Esophagus (tissue), 2 donors: ENCODE measurements around the gene SRPK3. TPM values are rescaled to one million over a fixed set of nuclear protein-coding genes. Genes with fewer than 3 reads are reported as not detected.
"Not testable (repeated sequence)": the region's sequence is repeated elsewhere in the genome, so short reads cannot be mapped to it uniquely, and the experiment has no call there.

Experiments
- H3K27ac ChIP-seq, 2 donors: one replicate each; pipeline ENCODE4 v1.5.1; 2013; ENCODE audit warnings: low read depth in 2 of 2, mild to moderate bottlenecking in 2 of 2, inconsistent platforms in 1 of 2, low read length in 1 of 2, moderate library complexity in 1 of 2
- H3K27me3 ChIP-seq, 2 donors: one replicate each; pipeline ENCODE4 v1.6.1; 2013; ENCODE audit warnings: low read length in 2 of 2, control low read depth in 1 of 2, mild to moderate bottlenecking in 1 of 2; ENCODE audit not compliant: insufficient read depth in 2 of 2, control insufficient read depth in 1 of 2
- H3K36me3 ChIP-seq, 2 donors: one replicate each; pipeline ENCODE4 v1.6.1; 2013; ENCODE audit warnings: low read length in 1 of 2; ENCODE audit not compliant: control insufficient read depth in 2 of 2, insufficient read depth in 2 of 2
- H3K4me1 ChIP-seq, 2 donors: one replicate each; pipeline ENCODE4 v1.6.1; 2013; ENCODE audit warnings: low read length in 1 of 2; ENCODE audit not compliant: control insufficient read depth in 2 of 2, insufficient read depth in 2 of 2
- H3K4me3 ChIP-seq, 2 donors: one replicate each; pipeline ENCODE4 v1.5.1; 2013; ENCODE audit warnings: low read length in 2 of 2, mild to moderate bottlenecking in 2 of 2, low read depth in 1 of 2, moderate library complexity in 1 of 2
- H3K9me3 ChIP-seq, 2 donors: one replicate each; pipeline ENCODE4 v1.6.1; 2013; ENCODE audit warnings: mild to moderate bottlenecking in 2 of 2, low read depth in 1 of 2, low read length in 1 of 2, moderate library complexity in 1 of 2; ENCODE audit not compliant: control insufficient read depth in 2 of 2, insufficient read depth in 1 of 2
- WGBS, 2 donors: extraction: QIAGEN DNeasy Blood & Tissue Kit; methylation state at CpG; one replicate each; pipeline ENCODE4 v1.1.7; 2013; 5-methylcytosine and 5-hydroxymethylcytosine counted together
- polyA plus RNA-seq, 2 donors: library from polyadenylated mRNA; stranded (reverse); fragments of 200-250 nt; gene quantifications; one replicate each; pipeline ENCODE4 v1.2.3, GENCODE V29; 2013
- donor health status: healthy with polysubstance abuse.
- donor health status: Bipolar disorder and iron deficiency.

The SRPK3 gene
- polyA plus RNA-seq, 2 donors, result 0.15 to 0.35 TPM

GRCh38 chrX:153814591-153815315 is 33.9 kb downstream of the SRPK3 start:
- WGBS, 2 donors, result 75 to 76% methylated on average over 19 of the region's 19 CpGs
- Histone ChIP-seq H3K4me3 (no peak overlapping the region), H3K27me3 (peaks cover 0 to 5% of the 10 kb centered on the region in 2 donors), H3K4me1 (peaks cover 2 to 3% of the 10 kb centered on the region in 2 donors), H3K36me3 (no peaks in the 10 kb centered on the region), H3K27ac (no peak overlapping the region), H3K9me3 (peaks cover 0 to 5% of the 10 kb centered on the region in 2 donors)

- no peak overlapping the region for H3K4me3 ChIP-seq
- WGBS, 2 donors, result 76 to 81% methylated on average over 25 of the region's 25 CpGs
- peaks cover 0 to 4% of the 10 kb centered on the region in 2 donors for H3K27me3 ChIP-seq
- no peaks in the 10 kb centered on the region for H3K36me3 ChIP-seq
- peaks cover 2 to 3% of the 10 kb centered on the region in 2 donors for H3K4me1 ChIP-seq
- H3K9me3 ChIP-seq, result peaks cover 0 to 5% of the 10 kb centered on the region in 2 donors
- H3K27ac ChIP-seq, result no peak overlapping the region
Observed at GRCh38 chrX:153816831-153817690, 36.2 kb downstream of the SRPK3 start.

GRCh38 chrX:153818064-153818463 is 37.2 kb downstream of the SRPK3 start:
- not testable (repeated sequence) for H3K27ac ChIP-seq, H3K9me3 ChIP-seq, H3K27me3 ChIP-seq, H3K4me3 ChIP-seq, H3K36me3 ChIP-seq, H3K4me1 ChIP-seq
- WGBS, 2 donors, result 93% methylated on average over 9 of the region's 9 CpGs

- Histone ChIP-seq H3K4me1 (peaks cover 2 to 3% of the 10 kb centered on the region in 2 donors), H3K4me3 (peak overlapping the region; percentile 28 to 29), H3K27me3 (peaks cover 0 to 3% of the 10 kb centered on the region in 2 donors), H3K27ac (no peak overlapping the region), H3K9me3 (peaks cover 0 to 3% of the 10 kb centered on the region in 2 donors), H3K36me3 (no peaks in the 10 kb centered on the region)
- WGBS, 2 donors, result 6 to 22% methylated on average over 56 to 67 of the region's 67 CpGs
Observed at GRCh38 chrX:153818571-153819383, 37.9 kb downstream of the SRPK3 start.

- WGBS, 2 donors, result 27 to 40% methylated on average over 23 of the region's 23 CpGs
- H3K27me3 ChIP-seq, result peaks cover 0 to 3% of the 10 kb centered on the region in 2 donors
- H3K9me3 ChIP-seq, result peaks cover 0 to 3% of the 10 kb centered on the region in 2 donors
- peaks cover 2 to 3% of the 10 kb centered on the region in 2 donors for H3K4me1 ChIP-seq
- no peak overlapping the region for H3K27ac ChIP-seq
- H3K36me3 ChIP-seq, result no peaks in the 10 kb centered on the region
- peak overlapping the region in 1 of 2 donors; percentile 28 for H3K4me3 ChIP-seq
Observed at GRCh38 chrX:153819384-153820040, 38.7 kb downstream of the SRPK3 start.

GRCh38 chrX:153820601-153821000 is 39.8 kb downstream of the SRPK3 start:
- peaks cover 0 to 3% of the 10 kb centered on the region in 2 donors for H3K27me3 ChIP-seq
- 78 to 89% methylated on average over 7 of the region's 7 CpGs for WGBS, 2 donors

GRCh38 chrX:153821066-153821465 is 40.2 kb downstream of the SRPK3 start:
- WGBS, 2 donors, result 88 to 93% methylated on average over 9 of the region's 9 CpGs
- H3K9me3 ChIP-seq, result peaks cover 0 to 3% of the 10 kb centered on the region in 2 donors
- no peaks in the 10 kb centered on the region for H3K36me3 ChIP-seq
- H3K27ac ChIP-seq, result no peak overlapping the region
- H3K27me3 ChIP-seq, result peaks cover 0 to 3% of the 10 kb centered on the region in 2 donors
- H3K4me1 ChIP-seq, result peaks cover 2 to 3% of the 10 kb centered on the region in 2 donors
- no peak overlapping the region for H3K4me3 ChIP-seq

More at GRCh38 chrX:153820601-153821000, 39.8 kb downstream of the SRPK3 start:
- Histone ChIP-seq H3K9me3 (peaks cover 0 to 3% of the 10 kb centered on the region in 2 donors), H3K4me1 (peaks cover 2 to 3% of the 10 kb centered on the region in 2 donors), H3K36me3 (no peaks in the 10 kb centered on the region), H3K4me3 (no peak overlapping the region), H3K27ac (no peak overlapping the region)

- H3K4me3 ChIP-seq, result no peak overlapping the region
- no peak overlapping the region for H3K27ac ChIP-seq
- peaks cover 0 to 1% of the 10 kb centered on the region in 2 donors for H3K4me1 ChIP-seq
- H3K36me3 ChIP-seq, result no peaks in the 10 kb centered on the region
- 92 to 94% methylated on average over 10 of the region's 10 CpGs for WGBS, 2 donors
- H3K27me3 ChIP-seq, result peaks cover 0 to 3% of the 10 kb centered on the region in 2 donors
- peaks cover 0 to under 1% of the 10 kb centered on the region in 2 donors for H3K9me3 ChIP-seq
Observed at GRCh38 chrX:153824348-153824747, 43.5 kb downstream of the SRPK3 start.
